BLaER1 (cell line): Measurements from ENCODE around the gene APAF1.

ENCODE experiments used
- H3K27ac ChIP-seq: shearing (Covaris generic); formaldehyde crosslinking; 2 replicates; pipeline ENCODE4 v1.8.1; 2022
- H3K27me3 ChIP-seq: shearing (Covaris generic); formaldehyde crosslinking; 2 replicates; pipeline ENCODE4 v1.8.1; 2022
- H3K36me3 ChIP-seq: shearing (Covaris generic); formaldehyde crosslinking; 2 replicates; pipeline ENCODE4 v1.8.1; 2022
- H3K4me1 ChIP-seq: shearing (Covaris generic); formaldehyde crosslinking; 2 replicates; pipeline ENCODE4 v1.8.1; 2022
- H3K4me2 ChIP-seq: shearing (Covaris generic); formaldehyde crosslinking; 2 replicates; pipeline ENCODE4 v1.8.1; 2022
- H3K4me3 ChIP-seq: shearing (Covaris generic); formaldehyde crosslinking; 2 replicates; pipeline ENCODE4 v1.8.1; 2022
- H3K9ac ChIP-seq: shearing (Covaris generic); formaldehyde crosslinking; 2 replicates; pipeline ENCODE4 v1.8.1; 2022
- H3K9me3 ChIP-seq: shearing (Covaris generic); formaldehyde crosslinking; 2 replicates; pipeline ENCODE4 v1.8.1; 2022
- H4K20me1 ChIP-seq: shearing (Covaris generic); formaldehyde crosslinking; 2 replicates; pipeline ENCODE4 v1.8.1; 2022
- Cebpa-rat ChIP-seq: shearing (Covaris generic); IDR thresholded peaks from 2 replicates; pipeline ENCODE4 v1.8.1; 2022

APAF1 gene

GRCh38 chr12:98772818-98773217 is 127.7 kb downstream of the APAF1 start:
- Histone ChIP-seq H3K27ac (no peak overlapping the region), H3K9ac (no peak overlapping the region), H3K27me3 (no peaks in the 10 kb centered on the region), H3K4me3 (no peak overlapping the region), H3K4me2 (no peak overlapping the region), H3K4me1 (no peaks in the 10 kb centered on the region), H3K9me3 (no peaks in the 10 kb centered on the region), H3K36me3 (peaks cover 91% of the 10 kb centered on the region), H4K20me1 (no peaks in the 10 kb centered on the region)
- no peak for TF ChIP-seq Cebpa-rat

DNA sequence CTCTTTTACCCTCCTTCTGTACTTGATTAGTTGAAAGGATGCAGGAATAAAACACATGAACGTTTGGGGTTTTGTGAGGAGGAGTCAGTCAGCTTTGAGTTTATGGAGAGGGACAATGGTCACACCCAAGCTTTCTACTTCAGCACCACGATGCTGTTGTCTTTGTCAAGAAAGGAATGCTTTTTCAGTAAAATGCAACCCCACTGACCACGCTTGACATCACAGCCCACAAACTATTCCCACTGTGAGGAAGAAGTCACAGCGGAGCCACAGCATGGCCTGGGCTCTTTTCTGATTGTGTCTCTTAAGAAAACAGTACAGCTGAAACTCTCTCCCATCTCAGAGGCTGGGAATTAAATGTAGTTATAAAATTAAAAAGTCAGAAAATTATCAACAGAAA is 135.2 kb downstream of the APAF1 start:
- Histone ChIP-seq H3K9me3 (no peaks in the 10 kb centered on the region), H3K36me3 (peaks cover 97% of the 10 kb centered on the region)
- no peak for TF ChIP-seq Cebpa-rat

GRCh38 chr12:98783420-98783819 is 138.3 kb downstream of the APAF1 start:
- no peak overlapping the region for H3K9ac ChIP-seq
- no peak for TF ChIP-seq Cebpa-rat
- H3K27me3 ChIP-seq = no peaks in the 10 kb centered on the region
- no peak overlapping the region for H3K4me2 ChIP-seq
- no peaks in the 10 kb centered on the region for H4K20me1 ChIP-seq
- H3K4me3 ChIP-seq = no peak overlapping the region
- no peaks in the 10 kb centered on the region for H3K9me3 ChIP-seq
- peaks cover 91% of the 10 kb centered on the region for H3K36me3 ChIP-seq
- H3K4me1 ChIP-seq = no peaks in the 10 kb centered on the region
- no peak overlapping the region for H3K27ac ChIP-seq

More for the DNA sequence above, 135.2 kb downstream of the APAF1 start:
- no peak overlapping the region for H3K9ac ChIP-seq
- H4K20me1 ChIP-seq = no peaks in the 10 kb centered on the region
- no peaks in the 10 kb centered on the region for H3K27me3 ChIP-seq
- H3K4me1 ChIP-seq = no peaks in the 10 kb centered on the region
- no peak overlapping the region for H3K4me2 ChIP-seq
- H3K27ac ChIP-seq = no peak overlapping the region
- no peak overlapping the region for H3K4me3 ChIP-seq
